Muscle layer of colon (tissue), 2 donors: ENCODE results near the gene CAMK2N2.
A peak's percentile ranks its signal among the peaks of the same experiment; 100 is the strongest.

Experiments used
- H3K27ac ChIP-seq: one replicate; pipeline ENCODE4 v1.7.0; 2013; ENCODE audit warnings: low read depth, mild to moderate bottlenecking, low read length, moderate library complexity
- H3K27me3 ChIP-seq, 2 donors: one replicate each; pipeline ENCODE4 v1.7.0; 2013; ENCODE audit warnings: low read length in 2 of 2, mild to moderate bottlenecking in 2 of 2; ENCODE audit not compliant: insufficient read depth in 2 of 2, control insufficient read depth in 1 of 2
- H3K36me3 ChIP-seq: one replicate; pipeline ENCODE4 v1.7.0; 2013; ENCODE audit warnings: mild to moderate bottlenecking, low read length; ENCODE audit not compliant: insufficient read depth
- H3K4me1 ChIP-seq: one replicate; pipeline ENCODE4 v1.7.0; 2013; ENCODE audit warnings: mild to moderate bottlenecking, low read length; ENCODE audit not compliant: insufficient read depth
- H3K4me3 ChIP-seq, 2 donors: one replicate each; pipeline ENCODE4 v1.7.0; 2013; ENCODE audit warnings: low read length in 2 of 2, low read depth in 1 of 2, mild to moderate bottlenecking in 1 of 2, moderate library complexity in 1 of 2
- H3K9ac ChIP-seq: one replicate; pipeline ENCODE4 v1.7.0; 2013; ENCODE audit warnings: low read length
- H3K9me3 ChIP-seq: one replicate; pipeline ENCODE4 v1.7.0; 2013; ENCODE audit warnings: mild to moderate bottlenecking, low read length
- donor health status: abdominal sarcoma.
- donor health status: Adenocarcinoma of cecum.

CAMK2N2 gene

GRCh38 chr3:184261270-184261853, at the start of gene CAMK2N2:
Gene CAMK2N2 (minus strand): TSS chr3:184261553. CDS start chr3:184261285, 268 bp downstream.
- Histone ChIP-seq H3K4me3 (peak within 1 kb of the TSS in 1 of 2 donors; percentile 20), H3K9me3 (no peaks in the 10 kb centered on the region), H3K27me3 (peaks cover 32 to 66% of the 10 kb centered on the region in 2 donors), H3K4me1 (peaks cover 4% of the 10 kb centered on the region), H3K9ac (no peak within 1 kb of the TSS), H3K27ac (no peak within 1 kb of the TSS), H3K36me3 (no peaks in the 10 kb centered on the region)

GRCh38 chr3:184308744-184309143, 47.4 kb upstream of the CAMK2N2 start:
- Histone ChIP-seq H3K9me3 (no peaks in the 10 kb centered on the region), H3K4me1 (no peaks in the 10 kb centered on the region), H3K27ac (no peak overlapping the region), H3K9ac (no peak overlapping the region), H3K27me3 (no peaks in the 10 kb centered on the region), H3K4me3 (no peak overlapping the region), H3K36me3 (peaks cover 52% of the 10 kb centered on the region)

GRCh38 chr3:184307915-184308314, 46.6 kb upstream of the CAMK2N2 start:
- Histone ChIP-seq H3K4me3 (no peak overlapping the region), H3K4me1 (no peaks in the 10 kb centered on the region), H3K27ac (no peak overlapping the region), H3K36me3 (peaks cover 60% of the 10 kb centered on the region), H3K9me3 (no peaks in the 10 kb centered on the region), H3K9ac (no peak overlapping the region), H3K27me3 (no peaks in the 10 kb centered on the region)

GRCh38 chr3:184306341-184306972, 45.1 kb upstream of the CAMK2N2 start:
- Histone ChIP-seq H3K27me3 (no peaks in the 10 kb centered on the region), H3K36me3 (peaks cover 74% of the 10 kb centered on the region), H3K9ac (no peak overlapping the region), H3K27ac (no peak overlapping the region), H3K4me1 (no peaks in the 10 kb centered on the region), H3K4me3 (no peak overlapping the region), H3K9me3 (no peaks in the 10 kb centered on the region)

DNA sequence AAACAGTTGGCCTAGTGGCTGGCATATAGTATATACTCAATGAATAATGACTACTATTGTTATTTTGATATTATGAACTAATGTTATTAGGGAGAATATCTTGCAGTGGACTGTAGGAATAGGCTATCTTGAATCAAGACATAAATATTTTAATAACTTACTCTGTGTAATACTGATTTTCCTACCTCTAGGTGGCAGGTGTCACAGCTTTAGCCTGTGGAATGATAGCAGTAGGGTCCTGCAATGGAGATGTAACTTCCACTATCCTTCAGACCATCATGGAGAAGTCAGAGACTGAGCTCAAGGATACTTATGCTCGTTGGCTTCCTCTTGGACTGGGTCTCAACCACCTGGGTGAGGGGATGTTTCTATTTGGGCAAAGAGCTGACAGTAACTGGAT, 44.2 kb upstream of the CAMK2N2 start:
- Histone ChIP-seq H3K27ac (no peak overlapping the region), H3K36me3 (peaks cover 81% of the 10 kb centered on the region), H3K27me3 (no peaks in the 10 kb centered on the region), H3K9me3 (no peaks in the 10 kb centered on the region), H3K4me1 (peaks cover 2% of the 10 kb centered on the region), H3K9ac (no peak overlapping the region), H3K4me3 (no peak overlapping the region)

DNA sequence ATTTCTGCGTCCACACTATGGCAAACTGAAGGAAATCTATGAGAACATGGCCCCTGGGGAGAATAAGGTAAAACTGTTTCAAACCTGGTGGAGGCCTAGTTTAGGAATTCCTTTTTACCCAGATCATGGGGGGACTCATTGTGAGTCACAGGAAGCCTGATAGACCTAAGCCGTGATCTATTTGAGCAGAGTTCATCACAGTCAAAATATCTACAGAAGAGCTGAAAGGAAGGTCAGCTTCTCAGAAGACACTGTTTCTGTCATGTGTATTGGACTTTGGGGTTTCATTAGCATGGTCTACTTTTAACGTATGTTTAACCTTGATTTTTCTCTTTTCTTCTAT, 39.0 kb upstream of the CAMK2N2 start:
- Histone ChIP-seq H3K9me3 (no peaks in the 10 kb centered on the region), H3K27ac (no peak overlapping the region), H3K4me1 (peaks cover 12% of the 10 kb centered on the region), H3K4me3 (peak overlapping the region in 1 of 2 donors; percentile 55), H3K27me3 (no peaks in the 10 kb centered on the region), H3K36me3 (peaks cover 48% of the 10 kb centered on the region), H3K9ac (no peak overlapping the region)

DNA sequence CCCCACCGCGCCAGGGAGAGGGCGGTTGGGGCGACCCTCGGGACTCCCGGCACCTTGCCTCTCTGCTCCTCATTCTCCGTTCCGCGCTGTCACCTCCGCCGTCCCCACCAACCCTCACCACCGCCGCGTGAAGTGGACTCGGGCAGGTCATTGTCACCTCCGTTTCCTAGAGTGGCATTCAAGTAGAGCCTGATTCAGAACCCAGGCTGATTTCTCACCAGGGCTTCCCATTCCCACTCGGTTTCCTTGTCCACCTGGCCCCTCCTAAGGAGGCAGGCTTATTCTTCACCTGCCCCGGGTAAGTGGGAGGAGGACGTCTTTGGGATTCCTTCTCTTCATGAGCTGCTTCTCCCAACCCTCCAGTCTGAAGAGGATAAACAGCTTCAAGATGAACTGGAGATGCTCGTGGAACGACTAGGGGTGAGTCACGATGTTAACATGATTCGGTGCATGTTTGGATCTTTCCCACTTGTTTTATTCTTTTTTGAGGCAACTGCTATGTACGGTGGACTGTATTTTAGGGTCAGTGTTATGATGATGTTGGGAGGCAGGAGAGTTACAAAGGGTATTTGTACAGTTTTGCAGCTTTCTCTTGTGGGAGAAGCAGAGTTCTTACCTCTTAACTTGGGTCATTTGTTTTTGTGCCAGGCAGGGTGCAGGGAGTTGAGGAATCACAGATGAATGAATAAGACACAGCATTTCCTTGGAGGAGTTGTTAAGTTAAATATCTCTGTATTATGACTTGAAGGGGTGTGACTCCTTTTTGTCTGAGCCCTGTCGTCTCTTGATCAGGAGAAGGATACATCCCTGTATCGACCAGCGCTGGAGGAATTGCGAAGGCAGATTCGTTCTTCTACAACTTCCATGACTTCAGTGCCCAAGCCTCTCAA, 38.4 kb upstream of the CAMK2N2 start:
- Histone ChIP-seq H3K4me1 (peaks cover 12% of the 10 kb centered on the region), H3K9me3 (no peaks in the 10 kb centered on the region), H3K36me3 (peaks cover 44% of the 10 kb centered on the region), H3K27me3 (no peaks in the 10 kb centered on the region), H3K27ac (peak overlapping the region; percentile 72), H3K9ac (peak overlapping the region; percentile 10), H3K4me3 (peak overlapping the region; percentile 55 to 79)

DNA sequence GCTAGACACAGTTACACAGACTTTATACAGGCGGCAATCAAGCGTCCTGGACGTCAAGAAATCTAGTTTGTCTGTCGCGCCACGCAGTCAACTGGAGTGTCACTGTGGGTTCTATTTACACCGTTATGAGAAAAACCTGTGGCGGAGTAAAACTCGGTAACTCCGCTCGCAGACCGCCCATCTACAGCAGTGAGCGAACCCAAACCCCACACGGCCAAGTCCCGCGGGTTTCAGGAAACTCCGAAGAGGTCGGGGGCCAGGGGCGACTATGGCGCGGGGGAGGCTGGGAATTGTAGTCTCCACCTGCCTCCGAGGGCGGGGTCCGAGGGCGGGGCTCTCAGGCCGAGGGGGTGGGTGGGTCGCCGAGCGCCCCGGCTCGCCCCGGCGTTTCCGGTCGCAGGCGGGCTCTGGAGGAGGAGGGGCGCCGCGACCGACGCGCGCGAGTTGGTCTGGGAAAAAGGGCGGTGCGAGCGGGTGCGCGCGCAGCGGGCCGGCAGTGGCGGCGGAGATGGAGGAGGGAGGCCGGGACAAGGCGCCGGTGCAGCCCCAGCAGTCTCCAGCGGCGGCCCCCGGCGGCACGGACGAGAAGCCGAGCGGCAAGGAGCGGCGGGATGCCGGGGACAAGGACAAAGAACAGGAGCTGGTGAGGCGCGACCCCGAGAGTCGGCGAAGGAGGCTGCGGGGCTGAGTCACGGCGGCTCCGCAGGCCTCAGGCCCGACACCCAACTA, 37.6 kb upstream of the CAMK2N2 start, which contains the start of gene PSMD2:
Gene PSMD2 (plus strand): TSS at position 483 of the 729 bp plus-strand sequence. CDS start 26 bp downstream, at position 509.
- Histone ChIP-seq H3K9me3 (no peaks in the 10 kb centered on the region), H3K4me1 (peaks cover 12% of the 10 kb centered on the region), H3K36me3 (peaks cover 36% of the 10 kb centered on the region), H3K27me3 (no peaks in the 10 kb centered on the region), H3K27ac (peak within 1 kb of the TSS; percentile 92), H3K4me3 (peak within 1 kb of the TSS; percentile 73 to 79), H3K9ac (peak within 1 kb of the TSS; percentile 87)

DNA sequence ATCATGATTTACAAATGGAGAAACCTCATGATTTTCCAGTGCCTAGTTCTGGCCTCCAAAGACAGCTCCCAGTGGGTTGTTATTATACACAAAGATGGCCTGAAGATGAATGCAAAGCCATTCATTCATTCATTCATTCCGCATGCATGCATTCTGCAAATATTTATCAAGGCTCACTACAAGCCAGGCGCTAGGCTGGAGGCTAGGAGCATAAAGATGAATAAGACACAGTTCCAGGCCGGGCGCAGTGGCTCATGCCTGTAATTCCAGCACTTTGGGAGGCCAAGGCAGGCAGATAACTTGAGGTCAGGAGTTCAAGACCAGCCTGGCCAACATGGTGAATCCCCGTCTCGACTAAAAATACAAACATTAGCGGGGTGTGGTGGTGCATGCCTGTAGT, 35.3 kb upstream of the CAMK2N2 start:
- peaks cover 12% of the 10 kb centered on the region for H3K4me1 ChIP-seq
- no peak overlapping the region for H3K9ac ChIP-seq
- no peaks in the 10 kb centered on the region for H3K9me3 ChIP-seq

DNA sequence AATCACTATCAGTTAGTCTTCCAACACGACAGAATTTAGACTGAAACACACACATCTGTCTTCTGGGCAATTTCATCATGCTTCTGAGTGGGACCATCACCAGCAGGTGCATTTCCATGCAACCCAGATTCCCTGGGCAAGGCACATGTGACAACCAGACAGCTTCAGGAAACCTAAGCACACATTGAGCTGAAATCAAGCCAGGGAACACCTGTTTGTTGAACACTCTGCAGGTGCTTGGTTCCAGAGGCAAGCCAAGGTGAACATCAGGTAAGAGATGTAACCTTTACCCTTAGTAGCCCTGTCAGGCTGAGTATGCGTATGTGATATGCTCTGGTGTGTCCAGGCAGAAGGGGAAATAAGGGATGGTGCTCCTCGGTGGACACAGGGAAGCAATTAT, 34.4 kb upstream of the CAMK2N2 start:
- Histone ChIP-seq H3K9me3 (no peaks in the 10 kb centered on the region), H3K27ac (no peak overlapping the region), H3K27me3 (no peaks in the 10 kb centered on the region)

More for the DNA sequence above, 35.3 kb upstream of the CAMK2N2 start:
- Histone ChIP-seq H3K36me3 (peaks cover 13% of the 10 kb centered on the region), H3K27ac (no peak overlapping the region), H3K27me3 (no peaks in the 10 kb centered on the region), H3K4me3 (no peak overlapping the region)

More for the DNA sequence above, 34.4 kb upstream of the CAMK2N2 start:
- no peak overlapping the region for H3K4me3 ChIP-seq
- H3K36me3 ChIP-seq, result peaks cover 7% of the 10 kb centered on the region
- no peak overlapping the region for H3K9ac ChIP-seq
- H3K4me1 ChIP-seq, result peaks cover 12% of the 10 kb centered on the region
